ENCODE measurements around the gene ADCY3. TPM values are rescaled to one million over a fixed set of nuclear protein-coding genes. Genes with fewer than 3 reads are reported as not detected.

ADCY3 gene
- total RNA-seq, 3 donors from 2014 or later: 29.3 to 89.1 (median 56.1) TPM

DNA sequence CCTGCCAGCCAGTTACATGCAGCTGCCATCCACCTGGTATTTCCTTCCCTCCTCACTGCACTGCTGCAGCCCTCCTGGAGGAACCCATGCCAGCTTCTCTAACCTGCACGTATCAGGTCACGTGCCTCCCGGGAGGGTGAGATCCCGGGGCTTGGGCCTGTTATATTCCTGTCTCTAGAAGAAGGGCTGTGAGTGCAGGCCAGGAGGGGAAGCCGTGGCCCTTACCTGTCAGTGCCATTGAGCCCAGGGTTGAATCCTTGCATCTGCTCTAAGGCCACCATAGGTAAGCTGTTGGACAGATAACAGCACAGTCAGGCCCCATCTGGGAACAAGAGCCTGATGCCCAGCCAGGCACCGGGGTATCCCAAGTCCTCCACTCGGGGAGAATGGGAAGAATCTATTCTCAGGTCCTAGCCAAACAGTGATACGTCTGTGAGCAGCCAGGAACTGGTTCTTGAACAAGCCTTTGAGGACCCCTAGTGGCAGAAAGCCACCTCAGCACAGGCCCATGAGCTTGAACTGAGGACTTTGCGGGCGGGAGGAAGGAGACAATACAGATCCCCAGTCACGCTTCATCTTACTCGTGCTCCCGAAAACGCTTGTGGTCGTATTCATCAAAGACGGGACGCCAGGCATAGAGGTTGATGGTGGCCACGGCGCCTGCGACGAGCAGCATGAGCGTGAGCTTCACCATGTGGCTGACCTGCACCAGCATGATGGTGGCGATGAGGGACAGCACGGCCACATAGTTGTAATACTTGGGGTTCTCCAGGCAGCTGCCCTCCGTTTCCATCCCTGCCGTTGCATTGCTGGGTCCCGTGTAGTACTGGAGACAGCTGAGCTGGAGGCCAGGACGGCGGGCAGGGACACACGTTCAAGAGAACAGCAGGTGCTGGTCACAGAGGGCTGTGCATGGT, 92.5 kb downstream of the ADCY3 start:
- Histone ChIP-seq H3K27me3 (no peaks in the 10 kb centered on the region), H3K9me3 (no peaks in the 10 kb centered on the region), H3K4me1 (no peaks in the 10 kb centered on the region), H3K27ac (no peak overlapping the region), H3K36me3 (no peaks in the 10 kb centered on the region), H3K4me3 (no peak overlapping the region)
- TF ChIP-seq POLR2A (IDR thresholded peaks at IDR 0.05): no peak
- TF ChIP-seq POLR2AphosphoS5 (IDR thresholded peaks at IDR 0.05): peak in 2 of 3 donors; percentile 18 to 22
- TF ChIP-seq, protein P1, sequence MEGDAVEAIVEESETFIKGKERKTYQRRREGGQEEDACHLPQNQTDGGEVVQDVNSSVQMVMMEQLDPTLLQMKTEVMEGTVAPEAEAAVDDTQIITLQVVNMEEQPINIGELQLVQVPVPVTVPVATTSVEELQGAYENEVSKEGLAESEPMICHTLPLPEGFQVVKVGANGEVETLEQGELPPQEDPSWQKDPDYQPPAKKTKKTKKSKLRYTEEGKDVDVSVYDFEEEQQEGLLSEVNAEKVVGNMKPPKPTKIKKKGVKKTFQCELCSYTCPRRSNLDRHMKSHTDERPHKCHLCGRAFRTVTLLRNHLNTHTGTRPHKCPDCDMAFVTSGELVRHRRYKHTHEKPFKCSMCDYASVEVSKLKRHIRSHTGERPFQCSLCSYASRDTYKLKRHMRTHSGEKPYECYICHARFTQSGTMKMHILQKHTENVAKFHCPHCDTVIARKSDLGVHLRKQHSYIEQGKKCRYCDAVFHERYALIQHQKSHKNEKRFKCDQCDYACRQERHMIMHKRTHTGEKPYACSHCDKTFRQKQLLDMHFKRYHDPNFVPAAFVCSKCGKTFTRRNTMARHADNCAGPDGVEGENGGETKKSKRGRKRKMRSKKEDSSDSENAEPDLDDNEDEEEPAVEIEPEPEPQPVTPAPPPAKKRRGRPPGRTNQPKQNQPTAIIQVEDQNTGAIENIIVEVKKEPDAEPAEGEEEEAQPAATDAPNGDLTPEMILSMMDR (IDR thresholded peaks at IDR 0.05): peak; percentile 61 to 93 (median 87)
- DNase-seq (ENCODE audit: low spot score in 2 of 2): peak; percentile 73 to 81
- intact Hi-C loops (cut with DNase I; ENCODE audit: low total_unique reads): loop anchor here (10.0 kb wide), 1 partner anchor 413 kb away; no protein-coding TSS in a partner anchor

DNA sequence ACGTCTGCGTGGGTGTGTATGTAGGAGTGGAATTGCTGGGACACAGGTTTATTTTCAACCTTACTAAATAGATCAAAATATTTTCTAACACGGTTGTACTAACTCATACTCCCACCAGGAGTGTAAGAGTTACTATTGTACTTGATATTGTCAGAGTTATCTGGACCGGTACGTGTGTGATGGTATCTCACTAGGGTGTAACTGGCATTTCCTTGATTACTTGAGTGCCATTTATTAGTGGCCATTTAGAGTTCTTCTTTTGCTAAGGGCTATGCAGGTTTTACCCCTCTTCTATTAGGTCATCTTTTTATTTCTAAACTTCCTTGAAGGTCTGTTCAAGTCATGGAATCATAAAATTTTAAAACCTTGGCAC, 93.3 kb downstream of the ADCY3 start:
- Histone ChIP-seq H3K4me1 (no peaks in the 10 kb centered on the region), H3K36me3 (no peaks in the 10 kb centered on the region), H3K4me3 (no peak overlapping the region), H3K9me3 (no peaks in the 10 kb centered on the region), H3K27ac (no peak overlapping the region), H3K27me3 (no peaks in the 10 kb centered on the region)
- TF ChIP-seq, protein P1 (IDR thresholded peaks at IDR 0.05): no peak
- TF ChIP-seq POLR2A (IDR thresholded peaks at IDR 0.05) (no peak), POLR2AphosphoS5 (IDR thresholded peaks at IDR 0.05) (no peak)
- intact Hi-C loops (cut with DNase I; ENCODE audit: low total_unique reads): loop anchor here (10.0 kb wide), 1 partner anchor 412 kb away; no protein-coding TSS in a partner anchor
- DNase-seq (ENCODE audit: low spot score in 2 of 2): no peak

DNA sequence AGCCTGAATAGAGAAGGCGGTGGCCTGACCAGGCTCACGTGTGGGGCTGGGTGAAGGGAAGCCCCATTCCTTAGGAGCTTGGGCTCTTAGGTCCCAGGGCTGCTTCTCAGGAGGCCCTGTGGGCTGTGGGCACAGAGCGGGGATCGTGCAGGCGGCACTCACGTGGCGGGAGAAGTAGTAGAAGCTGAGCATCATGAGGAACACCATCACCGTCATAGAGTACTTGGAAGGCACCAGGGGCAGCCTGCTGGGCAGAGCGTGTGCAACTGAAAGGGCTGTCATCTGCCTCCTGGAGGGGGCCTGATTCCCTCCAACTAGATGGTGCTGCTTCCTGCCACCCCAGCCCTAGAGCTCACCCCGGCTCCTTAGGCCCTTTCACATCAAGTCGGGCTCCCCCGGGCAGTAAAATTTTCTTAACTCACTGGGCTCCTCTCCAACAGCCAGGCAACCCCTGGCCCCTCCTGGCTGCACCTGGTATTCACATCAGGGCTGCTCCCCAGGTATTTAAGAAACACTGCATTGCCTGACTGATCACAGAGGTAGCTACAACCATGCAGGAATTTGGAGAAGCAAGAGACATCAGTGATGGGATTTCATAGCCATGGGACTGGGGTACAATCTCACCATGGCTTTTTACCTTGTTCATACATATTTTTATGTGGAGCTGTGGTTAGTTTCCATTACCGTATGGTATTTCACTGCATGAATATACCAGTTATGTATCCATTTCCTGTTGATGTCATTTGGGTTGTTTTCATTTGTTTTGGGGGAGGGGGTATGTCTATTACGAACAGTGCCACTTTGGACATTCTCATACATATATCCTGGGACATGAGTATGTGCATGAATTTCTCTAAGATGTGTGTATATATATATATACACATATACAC, 93.9 kb downstream of the ADCY3 start:
- no peaks in the 10 kb centered on the region for H3K27me3 ChIP-seq
- intact Hi-C loops (cut with DNase I; ENCODE audit: low total_unique reads): loop anchor here (10.0 kb wide), 1 partner anchor 411 kb away; no protein-coding TSS in a partner anchor
- no peak overlapping the region for H3K27ac ChIP-seq
- no peak for DNase-seq (ENCODE audit: low spot score in 2 of 2)
- H3K4me1 ChIP-seq: no peaks in the 10 kb centered on the region
- no peaks in the 10 kb centered on the region for H3K36me3 ChIP-seq
- TF ChIP-seq POLR2AphosphoS5 (IDR thresholded peaks at IDR 0.05) (no peak), POLR2A (IDR thresholded peaks at IDR 0.05) (no peak)
- TF ChIP-seq, protein P1 (IDR thresholded peaks at IDR 0.05): no peak
- H3K4me3 ChIP-seq: no peak overlapping the region
- H3K9me3 ChIP-seq: no peaks in the 10 kb centered on the region

DNA sequence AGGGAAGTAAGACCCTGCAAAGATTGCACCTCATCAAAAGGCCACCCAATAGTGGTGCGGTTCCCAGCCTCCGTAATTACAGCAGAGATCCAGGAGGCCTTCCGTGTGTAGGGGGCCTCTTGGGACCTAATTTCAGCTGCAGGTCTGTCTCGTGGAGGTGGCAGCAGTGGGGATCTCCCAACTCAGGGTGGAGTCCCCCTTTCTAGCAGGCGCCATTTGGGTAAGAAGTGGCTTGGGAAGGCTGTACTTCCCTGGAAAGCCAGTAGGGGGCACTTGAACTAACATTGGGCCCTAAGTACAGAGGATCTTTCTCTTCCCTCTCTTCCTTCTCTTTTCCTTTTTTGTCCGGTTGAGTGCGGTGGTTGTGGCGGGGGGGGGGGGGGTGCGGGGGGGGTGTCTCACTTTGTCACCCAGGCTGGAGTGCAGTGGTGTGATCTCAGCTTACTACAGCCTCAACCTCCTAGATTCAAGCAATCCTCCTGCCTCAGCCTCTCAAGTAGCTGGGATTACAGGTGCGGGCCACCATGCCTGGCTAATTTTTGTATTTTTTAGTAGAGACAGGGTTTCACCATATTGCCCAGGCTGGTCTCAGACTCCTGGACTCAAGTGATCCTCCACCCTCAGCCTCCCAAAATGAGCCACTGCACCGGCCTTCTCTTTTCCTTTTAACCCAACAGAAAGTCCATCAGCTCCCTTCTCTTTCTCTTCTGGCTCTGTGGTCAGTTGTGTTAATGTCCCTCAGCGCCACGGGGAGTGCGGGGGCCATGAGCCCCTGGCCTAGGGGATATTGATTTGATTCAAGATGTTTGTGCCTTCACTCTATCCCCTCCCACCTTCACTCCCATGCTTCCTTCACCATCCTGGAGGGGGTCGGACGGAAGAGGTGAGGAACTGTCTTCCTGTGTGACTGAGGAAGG, 94.8 kb downstream of the ADCY3 start:
- Histone ChIP-seq H3K9me3 (no peaks in the 10 kb centered on the region), H3K27me3 (no peaks in the 10 kb centered on the region), H3K27ac (no peak overlapping the region), H3K36me3 (no peaks in the 10 kb centered on the region), H3K4me1 (no peaks in the 10 kb centered on the region), H3K4me3 (no peak overlapping the region)
- DNase-seq (ENCODE audit: low spot score in 2 of 2): no peak
- TF ChIP-seq POLR2AphosphoS5 (IDR thresholded peaks at IDR 0.05) (no peak), POLR2A (IDR thresholded peaks at IDR 0.05) (no peak)
- TF ChIP-seq, protein P1 (IDR thresholded peaks at IDR 0.05): no peak
- intact Hi-C loops (cut with DNase I; ENCODE audit: low total_unique reads): loop anchor here (10.0 kb wide), 1 partner anchor 410 kb away; no protein-coding TSS in a partner anchor

Data from breast epithelium (tissue), 4 donors.